H1 (cell line): ENCODE measurements around the gene SRGAP3.

Experiments used
- BCL11A ChIP-seq, 2 experiments: IDR thresholded peaks; one replicate each; pipeline ENCODE4 v1.6.1; 2011; ENCODE audit warnings: low read depth in 2 of 2, low read length in 2 of 2, mild to moderate bottlenecking in 2 of 2
- BRCA1 ChIP-seq: IDR thresholded peaks from 2 replicates; pipeline ENCODE4 v1.6.1; 2012; ENCODE audit warnings: low read depth, low read length, improper control_type of control experiment
- CBX8 ChIP-seq: fragments of 300-800, 300-1000 bp; sonication (generic); IDR thresholded peaks from 2 replicates; pipeline ENCODE4 v1.7.1; 2016; ENCODE audit warnings: low read depth, low read length, borderline replicate concordance
- CHD1 ChIP-seq: IDR thresholded peaks from 2 replicates; pipeline ENCODE4 v1.6.1; 2012; ENCODE audit warnings: low read depth, low read length, improper control_type of control experiment
- CTCF ChIP-seq, 3 experiments: IDR thresholded peaks; 1 replicate in 2 of 3; 2 replicates in 1 of 3; pipeline versions ENCODE4 v1.5.1 to v1.6.1; 2011; ENCODE audit warnings: low read length in 3 of 3, mild to moderate bottlenecking in 3 of 3, inconsistent platforms in 2 of 3, low read depth in 1 of 3, moderate library complexity in 1 of 3; ENCODE audit not compliant: insufficient read depth in 1 of 3; ENCODE audit errors: control extremely low read depth in 1 of 3
- E2F6 ChIP-seq: IDR thresholded peaks from 2 replicates; pipeline ENCODE4 v1.6.1; 2012; ENCODE audit warnings: inconsistent platforms
- EP300 ChIP-seq, 2 experiments: IDR thresholded peaks; 1 replicate in 1 of 2; 2 replicates in 1 of 2; pipeline ENCODE4 v1.6.1; 2011 to 2012; ENCODE audit warnings: low read depth in 2 of 2, low read length in 2 of 2, mild to moderate bottlenecking in 2 of 2, borderline replicate concordance in 1 of 2, inconsistent platforms in 1 of 2, moderate library complexity in 1 of 2
- EZH2 ChIP-seq: fragments of 200-600 bp; sonication (generic); IDR thresholded peaks from 2 replicates; pipeline ENCODE4 v1.7.1; 2012; ENCODE audit warnings: low read depth, mild to moderate bottlenecking, moderate library complexity, low read length, inconsistent platforms; ENCODE audit not compliant: severe bottlenecking
- MAX ChIP-seq: IDR thresholded peaks from 2 replicates; pipeline ENCODE4 v1.6.1; 2012; ENCODE audit warnings: inconsistent platforms
- POLR2A ChIP-seq, 2 experiments: IDR thresholded peaks; 1 replicate in 1 of 2; 2 replicates in 1 of 2; pipeline ENCODE4 v1.6.1; 2011; ENCODE audit warnings: low read depth in 2 of 2, low read length in 2 of 2, mild to moderate bottlenecking in 2 of 2; ENCODE audit errors: control extremely low read depth in 1 of 2
- POLR2AphosphoS5 ChIP-seq: IDR thresholded peaks from 2 replicates; pipeline ENCODE4 v1.6.1; 2011; ENCODE audit warnings: low read depth, low read length
- USF2 ChIP-seq: IDR thresholded peaks from 2 replicates; pipeline ENCODE4 v1.6.1; 2011; ENCODE audit warnings: low read length, improper control_type of control experiment

- TF ChIP-seq E2F6, result no peak
- TF ChIP-seq EP300 (IDR thresholded peaks at IDR 0.05; ENCODE audit: borderline replicate concordance in 1 of 2, low read depth in 2 of 2, low read length in 2 of 2), result no peak
- TF ChIP-seq CTCF (IDR thresholded peaks at IDR 0.05; ENCODE audit: control extremely low read depth in 1 of 3, insufficient read depth in 1 of 3, low read depth in 1 of 3, low read length in 3 of 3), result no peak
- TF ChIP-seq USF2, result no peak
- TF ChIP-seq CHD1, result no peak
- TF ChIP-seq EZH2, result no peak
- TF ChIP-seq BCL11A (IDR thresholded peaks at IDR 0.05; ENCODE audit: low read depth in 2 of 2, low read length in 2 of 2), result no peak
- TF ChIP-seq BRCA1, result no peak
- no peak for TF ChIP-seq CBX8
- no peak for TF ChIP-seq POLR2AphosphoS5
- TF ChIP-seq POLR2A (IDR thresholded peaks at IDR 0.05; ENCODE audit: control extremely low read depth in 1 of 2, low read depth in 2 of 2, low read length in 2 of 2), result no peak
- no peak for TF ChIP-seq MAX
These were observed 26.3 kb downstream of the SRGAP3 start for GRCh38 chr3:9222956-9223639.
